Activated CD4-positive, alpha-beta T cell treated with anti-CD3 and anti-CD28 coated beads for 36 hours (primary cell): Measurements from ENCODE around the gene CHD9NB. TPM values are rescaled to one million over a fixed set of nuclear protein-coding genes. Genes with fewer than 3 reads are reported as not detected.

Experiments
- ATAC-seq: fragments of 200-7000 bp; cut with Tn5 transposase; one replicate; pipeline ENCODE4 v1.10.0; 2021; ENCODE audit warnings: mild to moderate bottlenecking, moderate library complexity
- CTCF ChIA-PET: fragments of 350-600 bp; sonication (Branson Sonifier 250); formaldehyde crosslinking; loops from one replicate; lab custom pipeline; 2021; ENCODE audit warnings: antibody characterized with exemption; lab: Charles Lee
- POLR2A ChIA-PET: fragments of 350-600 bp; sonication (Branson Sonifier 250); formaldehyde crosslinking; loops from one replicate; lab custom pipeline; 2021; ENCODE audit warnings: antibody characterized with exemption, inconsistent platforms; lab: Charles Lee
- DNase-seq: peaks from one replicate; pipeline ENCODE4 v3.0.0-alpha.2; 2020
- H3K27ac Mint-ChIP-seq: one replicate; pipeline ENCODE4 v1.8.0; 2021; ENCODE audit warnings: mixed read lengths
- H3K27me3 Mint-ChIP-seq: one replicate; pipeline ENCODE4 v1.8.0; 2021; ENCODE audit warnings: mixed read lengths
- H3K36me3 Mint-ChIP-seq: one replicate; pipeline ENCODE4 v1.8.0; 2021; ENCODE audit warnings: low read depth, mixed read lengths
- H3K4me1 Mint-ChIP-seq: one replicate; pipeline ENCODE4 v1.8.0; 2021; ENCODE audit warnings: mixed read lengths
- H3K4me3 Mint-ChIP-seq: one replicate; pipeline ENCODE4 v1.8.0; 2021; ENCODE audit warnings: mild to moderate bottlenecking, moderate library complexity, mixed read lengths
- H3K9me3 Mint-ChIP-seq: one replicate; pipeline ENCODE4 v1.8.0; 2021; ENCODE audit warnings: low read depth, mixed read lengths
- intact Hi-C, 2 experiments: fragments of 100-400 bp; cut with DNase I in 1 of 2; cut with micrococcal nuclease in 1 of 2; formaldehyde crosslinking; loops; one replicate each; pipeline versions ENCODE4 v1.14.2 to v1.15.1; 2022 to 2024; cut with DNase I, micrococcal nuclease
- total RNA-seq, 2 experiments: library from RNA; stranded (reverse); gene quantifications; one replicate each; pipeline ENCODE4 v1.2.3, GENCODE V29; 2021

The CHD9NB gene
- total RNA-seq, 2 experiments from 2014 or later = 0.14 TPM; not detected in 1

GRCh38 chr16:53091466-53092211, 38.9 kb upstream of the CHD9NB start:
- ChIA-PET POLR2A (no interaction called here), CTCF (no interaction called here)
- DNase-seq (peak; percentile 47), ATAC-seq (peak; percentile 93)
- Mint-ChIP-seq H3K36me3 (no peaks in the 10 kb centered on the region), H3K4me1 (peaks cover 25% of the 10 kb centered on the region), H3K9me3 (no peaks in the 10 kb centered on the region), H3K4me3 (no peak overlapping the region), H3K27ac (peak overlapping the region; percentile 56), H3K27me3 (peaks cover 3% of the 10 kb centered on the region)
- intact Hi-C loops = no loop called here

GRCh38 chr16:53090591-53091411, 38.1 kb upstream of the CHD9NB start:
- POLR2A ChIA-PET = no interaction called here
- DNase-seq = no peak
- CTCF ChIA-PET = no interaction called here

GRCh38 chr16:53090286-53090590, 37.5 kb upstream of the CHD9NB start:
- intact Hi-C loops = no loop called here
- H3K9me3 Mint-ChIP-seq = no peaks in the 10 kb centered on the region
- no peak overlapping the region for H3K27ac Mint-ChIP-seq
- ChIA-PET CTCF (no interaction called here), POLR2A (no interaction called here)
- DNase-seq (no peak), ATAC-seq (no peak)
- peaks cover 25% of the 10 kb centered on the region for H3K4me1 Mint-ChIP-seq
- no peaks in the 10 kb centered on the region for H3K36me3 Mint-ChIP-seq
- H3K4me3 Mint-ChIP-seq = no peak overlapping the region
- peaks cover 3% of the 10 kb centered on the region for H3K27me3 Mint-ChIP-seq

More at GRCh38 chr16:53090591-53091411, 38.1 kb upstream of the CHD9NB start:
- Mint-ChIP-seq H3K27me3 (peaks cover 3% of the 10 kb centered on the region), H3K4me1 (peaks cover 25% of the 10 kb centered on the region), H3K4me3 (no peak overlapping the region), H3K27ac (no peak overlapping the region), H3K9me3 (no peaks in the 10 kb centered on the region), H3K36me3 (no peaks in the 10 kb centered on the region)
- ATAC-seq = no peak
- intact Hi-C loops = no loop called here

- Mint-ChIP-seq H3K27me3 (peaks cover 3% of the 10 kb centered on the region), H3K4me1 (peaks cover 25% of the 10 kb centered on the region), H3K36me3 (no peaks in the 10 kb centered on the region), H3K4me3 (no peak overlapping the region), H3K27ac (no peak overlapping the region), H3K9me3 (no peaks in the 10 kb centered on the region)
- ATAC-seq (no peak), DNase-seq (no peak)
- ChIA-PET POLR2A (no interaction called here), CTCF (no interaction called here)
- intact Hi-C loops = no loop called here
Observed at GRCh38 chr16:53089434-53090285, 37.0 kb upstream of the CHD9NB start.

GRCh38 chr16:53087101-53087500, 34.4 kb upstream of the CHD9NB start:
- CTCF ChIA-PET = interaction anchor here (0.8 kb wide), 1 partner anchor 150 kb away, joined by 3 read pairs; no protein-coding TSS in a partner anchor
- Mint-ChIP-seq H3K4me3 (no peak overlapping the region), H3K27me3 (peaks cover 3% of the 10 kb centered on the region), H3K27ac (no peak overlapping the region), H3K4me1 (peaks cover 20% of the 10 kb centered on the region), H3K9me3 (no peaks in the 10 kb centered on the region), H3K36me3 (no peaks in the 10 kb centered on the region)
- ATAC-seq (no peak), DNase-seq (no peak)
- intact Hi-C loops = no loop called here
- POLR2A ChIA-PET = no interaction called here

GRCh38 chr16:53085931-53086421, 33.3 kb upstream of the CHD9NB start:
- Mint-ChIP-seq H3K27me3 (peaks cover 2% of the 10 kb centered on the region), H3K4me3 (no peak overlapping the region), H3K36me3 (no peaks in the 10 kb centered on the region), H3K9me3 (no peaks in the 10 kb centered on the region), H3K4me1 (peaks cover 10% of the 10 kb centered on the region), H3K27ac (no peak overlapping the region)
- ChIA-PET CTCF (no interaction called here), POLR2A (no interaction called here)
- DNase-seq = no peak
- no peak for ATAC-seq
- intact Hi-C loops = no loop called here

- ATAC-seq (no peak), DNase-seq (no peak)
- Mint-ChIP-seq H3K27me3 (peaks cover 2% of the 10 kb centered on the region), H3K36me3 (no peaks in the 10 kb centered on the region), H3K4me1 (peaks cover 5% of the 10 kb centered on the region), H3K4me3 (no peak overlapping the region), H3K9me3 (no peaks in the 10 kb centered on the region), H3K27ac (no peak overlapping the region)
- intact Hi-C loops = no loop called here
- ChIA-PET POLR2A (no interaction called here), CTCF (no interaction called here)
Observed at GRCh38 chr16:53085369-53085843, 32.7 kb upstream of the CHD9NB start.

GRCh38 chr16:53084746-53085334, 32.1 kb upstream of the CHD9NB start:
- ChIA-PET POLR2A (no interaction called here), CTCF (no interaction called here)
- no peak overlapping the region for H3K27ac Mint-ChIP-seq
- H3K4me1 Mint-ChIP-seq = no peaks in the 10 kb centered on the region
- H3K9me3 Mint-ChIP-seq = no peaks in the 10 kb centered on the region
- DNase-seq (no peak), ATAC-seq (no peak)
- no peaks in the 10 kb centered on the region for H3K27me3 Mint-ChIP-seq
- intact Hi-C loops = no loop called here
- no peaks in the 10 kb centered on the region for H3K36me3 Mint-ChIP-seq
- no peak overlapping the region for H3K4me3 Mint-ChIP-seq

- Mint-ChIP-seq H3K27ac (no peak overlapping the region), H3K36me3 (no peaks in the 10 kb centered on the region), H3K9me3 (no peaks in the 10 kb centered on the region), H3K4me3 (no peak overlapping the region), H3K4me1 (no peaks in the 10 kb centered on the region), H3K27me3 (no peaks in the 10 kb centered on the region)
- DNase-seq = no peak
- ATAC-seq = no peak
- CTCF ChIA-PET = no interaction called here
- intact Hi-C loops = no loop called here
- POLR2A ChIA-PET = no interaction called here
Observed at GRCh38 chr16:53084141-53084541, 31.4 kb upstream of the CHD9NB start.

- DNase-seq = no peak
- intact Hi-C loops = no loop called here
- CTCF ChIA-PET = no interaction called here
Observed at GRCh38 chr16:53083119-53083518, 30.4 kb upstream of the CHD9NB start.

GRCh38 chr16:53082509-53082908, 29.8 kb upstream of the CHD9NB start:
- intact Hi-C loops = no loop called here
- POLR2A ChIA-PET = no interaction called here
- peaks cover 3% of the 10 kb centered on the region for H3K4me1 Mint-ChIP-seq

More at GRCh38 chr16:53083119-53083518, 30.4 kb upstream of the CHD9NB start:
- no peaks in the 10 kb centered on the region for H3K36me3 Mint-ChIP-seq
- peaks cover 2% of the 10 kb centered on the region for H3K4me1 Mint-ChIP-seq
- no peak overlapping the region for H3K4me3 Mint-ChIP-seq
- no peaks in the 10 kb centered on the region for H3K9me3 Mint-ChIP-seq
- no peaks in the 10 kb centered on the region for H3K27me3 Mint-ChIP-seq
- POLR2A ChIA-PET = no interaction called here
- no peak overlapping the region for H3K27ac Mint-ChIP-seq
- no peak for ATAC-seq

More at GRCh38 chr16:53082509-53082908, 29.8 kb upstream of the CHD9NB start:
- DNase-seq (no peak), ATAC-seq (no peak)
- CTCF ChIA-PET = interaction anchor here (0.6 to 0.8 kb wide), 2 partner anchors 11 to 27 kb away, joined by 3 read pairs; partner anchors contain the start of gene CHD9
- Mint-ChIP-seq H3K27me3 (no peaks in the 10 kb centered on the region), H3K27ac (no peak overlapping the region), H3K36me3 (no peaks in the 10 kb centered on the region), H3K4me3 (no peak overlapping the region), H3K9me3 (no peaks in the 10 kb centered on the region)
